HepG2 (cell line): ENCODE measurements around the gene EYA2. TPM values are rescaled to one million over a fixed set of nuclear protein-coding genes. Genes with fewer than 3 reads are reported as not detected.

ENCODE experiments used
- ATAC-seq: fragments of 200-7000 bp; cut with Tn5 transposase; 3 replicates; pipeline ENCODE4 v1.9.1; 2020; ENCODE audit warnings: mild to moderate bottlenecking, moderate library complexity
- BruUV-seq: library from RNA; stranded (reverse); fragments of 400-500 nt; replicated peaks from 2 replicates; lab custom pipeline; 2021; lab: Mats Ljungman, UMichigan
- CTCF ChIA-PET: fragments of 300-600 bp; formaldehyde crosslinking; extraction: SDS; loops from one replicate; lab custom pipeline; 2021; ENCODE audit warnings: low total read pairs, inconsistent platforms, low intra/inter-chr PET ratio; lab: Yijun Ruan, JAX
- POLR2A ChIA-PET: fragments of 350-600 bp; sonication (Branson Sonifier 250); formaldehyde crosslinking; loops from one replicate; lab custom pipeline; 2020; ENCODE audit warnings: antibody characterized with exemption, inconsistent platforms; lab: Yijun Ruan, JAX
- DNase-seq: peaks from one replicate; pipeline ENCODE4 v3.0.0-alpha.2; 2015; ENCODE audit warnings: low spot score
- FAIRE-seq: peaks from 3 replicates; lab custom pipeline; 2011; peaks lifted over from hg19 to GRCh38; lab: Jason Lieb, UNC
- H2AFZ ChIP-seq: one replicate; pipeline ENCODE4 v1.6.1; 2011; ENCODE audit warnings: low read length, inconsistent platforms
- H3K27ac ChIP-seq: fragments of 300-600 bp; 3 replicates; pipeline ENCODE4 v1.8.0; 2011; ENCODE audit warnings: mixed run types, mild to moderate bottlenecking, mixed read lengths, low read length, inconsistent platforms; ENCODE audit not compliant: insufficient read depth; ENCODE audit errors: extremely low read length
- H3K27me3 ChIP-seq, 2 experiments: fragments of 200-600 bp in 1 of 2; 2 replicates in 1 of 2; 3 replicates in 1 of 2; pipeline versions ENCODE4 v1.6.0 to v1.8.0; 2011; ENCODE audit warnings: low read length in 2 of 2, mild to moderate bottlenecking in 2 of 2, moderate library complexity in 2 of 2, inconsistent platforms in 1 of 2; ENCODE audit not compliant: insufficient read depth in 2 of 2, control insufficient read depth in 1 of 2
- H3K36me3 ChIP-seq, 2 experiments: fragments of 200-600 bp in 1 of 2; replicated peaks in 1 of 2; 2 replicates in 1 of 2; 3 replicates in 1 of 2; pipeline versions ENCODE4 v1.5.1 to v1.8.0; 2011; ENCODE audit warnings: low read length in 2 of 2, inconsistent platforms in 1 of 2; ENCODE audit not compliant: insufficient read depth in 2 of 2, control insufficient read depth in 1 of 2
- H3K4me1 ChIP-seq: 2 replicates; pipeline ENCODE4 v1.5.1; 2012; ENCODE audit warnings: low read length, inconsistent platforms; ENCODE audit not compliant: insufficient read depth
- H3K4me2 ChIP-seq: 2 replicates; pipeline ENCODE4 v1.6.0; 2011; ENCODE audit warnings: low read depth, low read length, inconsistent platforms
- H3K4me3 ChIP-seq, 3 experiments: fragments of 200-600 bp in 1 of 3; sonication (generic), shearing (Covaris generic) in 1 of 3; replicated peaks in 1 of 3; 2 replicates each; pipeline ENCODE4 v1.5.1; 2011 to 2016; ENCODE audit warnings: low read length in 3 of 3, inconsistent platforms in 2 of 3, low read depth in 2 of 3, mild to moderate bottlenecking in 2 of 3, control low read depth in 1 of 3, mixed read lengths in 1 of 3; ENCODE audit not compliant: insufficient read depth in 1 of 3
- H3K79me2 ChIP-seq: one replicate; pipeline ENCODE4 v1.6.1; 2011; ENCODE audit warnings: low read length, inconsistent platforms; ENCODE audit not compliant: insufficient read depth
- H3K9ac ChIP-seq: 2 replicates; pipeline ENCODE4 v1.6.0; 2011; ENCODE audit warnings: mild to moderate bottlenecking, low read depth, low read length, inconsistent platforms; ENCODE audit not compliant: insufficient read depth
- H3K9me3 ChIP-seq: 2 replicates; pipeline ENCODE4 v1.5.1; 2012; ENCODE audit warnings: mild to moderate bottlenecking, low read length
- H4K20me1 ChIP-seq: 2 replicates; pipeline ENCODE4 v1.6.0; 2011; ENCODE audit warnings: inconsistent platforms, mild to moderate bottlenecking, low read length, moderate library complexity; ENCODE audit not compliant: insufficient read depth
- ATF7-NPFF ChIP-seq: sonication (generic); formaldehyde crosslinking; IDR thresholded peaks from 2 replicates; pipeline ENCODE4 v1.8.1; 2023; ENCODE audit warnings: mild to moderate bottlenecking, low read depth, missing genetic modification reagents, moderate library complexity
- KLF16 ChIP-seq, 2 experiments: sonication (generic) in 1 of 2; formaldehyde crosslinking in 1 of 2; IDR thresholded peaks; 2 replicates each; pipeline versions ENCODE4 v1.6.1 to v1.8.0; 2016 to 2023; ENCODE audit warnings: missing genetic modification reagents in 2 of 2, missing compliant biosample characterization in 1 of 2
- MTA1 ChIP-seq: sonication (generic); formaldehyde crosslinking; IDR thresholded peaks from 2 replicates; pipeline ENCODE4 v1.4.0; 2020; ENCODE audit warnings: missing genetic modification reagents, mild to moderate bottlenecking, borderline replicate concordance
- PAWR ChIP-seq: sonication (generic); formaldehyde crosslinking; IDR thresholded peaks from 2 replicates; pipeline ENCODE4 v1.4.0; 2020; ENCODE audit warnings: missing genetic modification reagents, mild to moderate bottlenecking, borderline replicate concordance
- POLR2AphosphoS5 ChIP-seq: IDR thresholded peaks from 2 replicates; pipeline ENCODE4 v1.6.1; 2012; ENCODE audit warnings: low read depth, low read length
- ZNF629 ChIP-seq: sonication (generic); formaldehyde crosslinking; conservative IDR thresholded peaks from 2 replicates; pipeline ENCODE4 v1.5.0; 2020; ENCODE audit warnings: missing genetic modification reagents
- ZNF724P ChIP-seq: sonication (generic); formaldehyde crosslinking; IDR thresholded peaks from 2 replicates; pipeline ENCODE4 v1.8.0; 2022; ENCODE audit warnings: missing genetic modification reagents, borderline replicate concordance
- ZNF768 ChIP-seq: sonication (generic); formaldehyde crosslinking; IDR thresholded peaks from 2 replicates; pipeline ENCODE4 v1.4.0; 2020; ENCODE audit warnings: missing genetic modification reagents
- WGBS: methylation state at CpG from one replicate; pipeline ENCODE4 v1.1.6; 2017; ENCODE audit warnings: low lambda C conversion rate; 5-methylcytosine and 5-hydroxymethylcytosine counted together
- in situ Hi-C: cut with HindIII; loops from 2 replicates; pipeline ENCODE4 v1.10.0; 2017; ENCODE audit warnings: low pct_unique_long_range_greater_than_20kb; ENCODE audit not compliant: extremely low pct_ligation_motif_present
- intact Hi-C: fragments of 100-400 bp; cut with micrococcal nuclease; formaldehyde crosslinking; loops from one replicate; pipeline ENCODE4 v1.10.0; 2022; ENCODE audit not compliant: unreplicated experiment
- polyA plus RNA-seq, 8 experiments: library from polyadenylated mRNA; depleted of rRNA in 3 of 8; stranded (reverse) in 7 of 8; unstranded in 1 of 8; fragments of >200 nt; fragmentation: Illumina TruSeq in 4 of 8; extraction: Trizol in 4 of 8; gene quantifications; 2 replicates each; pipeline versions ENCODE4 v1.2.1 to v1.2.3, GENCODE V29; 2011 to 2016; ENCODE audit warnings: low read depth in 4 of 8, missing spikeins in 1 of 8, mixed read lengths in 1 of 8; ENCODE audit not compliant: insufficient read depth in 1 of 8
- total RNA-seq, 5 experiments: library from RNA; depleted of rRNA; stranded (reverse); fragments of >200 nt; fragmentation: Illumina TruSeq; extraction: Trizol; gene quantifications; 2 replicates each; pipeline ENCODE4 v1.2.3, GENCODE V29; 2016; ENCODE audit warnings: low read depth in 1 of 5
- TF ChIP-seq, protein P1 (sequence below): sonication (generic); formaldehyde crosslinking; IDR thresholded peaks from 2 replicates; pipeline ENCODE4 v1.5.0; 2020; ENCODE audit warnings: missing genetic modification reagents

The EYA2 gene
- total and polyA plus RNA-seq, 2 of the 13 experiments (the other 11 are each of a cell fraction or from before 2014, with no cell fraction given) = not detected

DNA sequence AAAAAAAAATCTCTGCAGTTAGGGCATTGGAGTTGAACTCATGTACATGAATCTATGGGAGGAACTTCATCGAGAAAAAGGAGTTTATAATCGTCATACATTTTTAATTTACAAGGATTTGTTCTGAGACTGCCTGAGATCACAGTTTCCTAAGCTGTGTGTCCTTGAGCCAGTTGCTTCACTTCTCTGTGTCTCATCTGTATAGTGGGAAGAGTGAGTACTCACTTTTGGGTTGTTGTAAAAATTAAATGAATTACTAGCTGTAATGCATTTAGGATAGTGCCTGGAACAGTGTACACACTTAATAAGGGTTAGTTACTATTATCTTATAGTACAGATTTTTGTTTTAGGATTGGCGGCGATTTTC is 42.5 kb downstream of the EYA2 start:
- H3K36me3 ChIP-seq = no peaks in the 10 kb centered on the region
- no peaks in the 10 kb centered on the region for H3K9me3 ChIP-seq
- BruUV-seq = no TSS peak
- H3K4me1 ChIP-seq = no peaks in the 10 kb centered on the region
- H4K20me1 ChIP-seq = no peaks in the 10 kb centered on the region
- no peaks in the 10 kb centered on the region for H3K79me2 ChIP-seq
- FAIRE-seq (no peak), ATAC-seq (no peak), DNase-seq (no peak)
- in situ Hi-C loops = no loop called here
- intact Hi-C loops = no loop called here
- WGBS = 39% methylated on average over 4 of the region's 4 CpGs
- no peak overlapping the region for H3K4me3 ChIP-seq
- H2AFZ ChIP-seq = no peak overlapping the region
- H3K27ac ChIP-seq = no peak overlapping the region
- CTCF ChIA-PET = no interaction called here
- no peak overlapping the region for H3K4me2 ChIP-seq
- peaks cover 8 to 31% of the 10 kb centered on the region in 2 experiments; a peak in 4 of 5 replicates for H3K27me3 ChIP-seq
- no peak overlapping the region for H3K9ac ChIP-seq
- TF ChIP-seq KLF16 (CRISPR knock-in tag; IDR thresholded peaks at IDR 0.05) (no peak), ZNF768 (CRISPR knock-in tag) (peak; percentile 55; the same call in 1 of the 2 replicates)
- POLR2A ChIA-PET = no interaction called here

DNA sequence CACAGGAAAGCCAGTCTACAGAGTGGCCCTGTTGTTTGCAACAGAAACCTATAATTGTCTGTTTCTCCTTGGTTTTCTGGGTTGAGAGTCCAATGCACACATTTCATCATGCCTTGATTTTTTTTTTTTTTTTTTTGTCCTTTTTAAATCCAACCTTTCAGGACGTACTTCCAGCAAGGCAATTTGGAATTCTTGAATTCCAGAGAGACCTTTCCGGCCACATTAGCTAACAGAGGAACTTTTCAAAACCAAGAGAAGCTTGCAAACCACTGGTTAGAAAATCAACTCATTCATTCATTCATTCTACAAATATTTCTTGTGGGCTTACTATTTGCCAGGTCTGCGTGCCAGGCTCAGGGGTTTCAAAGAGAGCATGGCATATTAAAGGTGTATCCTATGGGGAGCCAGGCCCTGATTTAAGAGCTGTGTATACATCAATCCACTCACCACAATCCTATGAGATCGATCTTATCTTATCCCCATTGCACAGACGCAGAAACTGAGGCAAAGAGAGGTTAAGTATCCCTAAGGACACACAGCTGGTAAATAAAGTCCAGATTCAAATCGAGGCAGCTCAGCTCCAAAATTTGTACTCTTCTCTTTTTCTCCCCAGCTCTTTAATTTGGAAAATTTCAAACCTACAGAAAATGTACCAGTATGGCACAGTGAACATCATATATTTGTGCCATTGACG is 43.0 kb downstream of the EYA2 start:
- H3K36me3 ChIP-seq = no peaks in the 10 kb centered on the region
- intact Hi-C loops (no loop called here), in situ Hi-C loops (no loop called here)
- TF ChIP-seq, protein P1, sequence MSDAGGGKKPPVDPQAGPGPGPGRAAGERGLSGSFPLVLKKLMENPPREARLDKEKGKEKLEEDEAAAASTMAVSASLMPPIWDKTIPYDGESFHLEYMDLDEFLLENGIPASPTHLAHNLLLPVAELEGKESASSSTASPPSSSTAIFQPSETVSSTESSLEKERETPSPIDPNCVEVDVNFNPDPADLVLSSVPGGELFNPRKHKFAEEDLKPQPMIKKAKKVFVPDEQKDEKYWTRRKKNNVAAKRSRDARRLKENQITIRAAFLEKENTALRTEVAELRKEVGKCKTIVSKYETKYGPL (CRISPR knock-in tag) = no peak
- peak; percentile 82 for TF ChIP-seq ZNF629 (CRISPR knock-in tag)
- no peak for TF ChIP-seq ATF7-NPFF (CRISPR knock-in tag)
- no peak for TF ChIP-seq MTA1 (CRISPR knock-in tag)
- no peak for TF ChIP-seq ZNF724P (CRISPR knock-in tag)
- no peak for TF ChIP-seq POLR2AphosphoS5
- TF ChIP-seq PAWR (CRISPR knock-in tag) = no peak
- H3K79me2 ChIP-seq = no peaks in the 10 kb centered on the region
- H3K4me2 ChIP-seq = no peak overlapping the region
- no peak for ATAC-seq
- no peaks in the 10 kb centered on the region for H3K4me1 ChIP-seq
- ChIA-PET CTCF (no interaction called here), POLR2A (no interaction called here)
- DNase-seq = no peak
- no peak overlapping the region for H3K9ac ChIP-seq
- peak; percentile 21 for FAIRE-seq
- peaks cover 10 to 30% of the 10 kb centered on the region in 2 experiments; a peak in 4 of 5 replicates for H3K27me3 ChIP-seq
- H3K9me3 ChIP-seq = no peaks in the 10 kb centered on the region
- H4K20me1 ChIP-seq = no peaks in the 10 kb centered on the region
- 16% methylated on average over 7 of the region's 7 CpGs for WGBS
- no peak overlapping the region for H2AFZ ChIP-seq
- no TSS peak for BruUV-seq
- no peak overlapping the region for H3K27ac ChIP-seq
- H3K4me3 ChIP-seq = no peak overlapping the region
